ENCODE data around the gene PROKR2.
A peak's percentile ranks its signal among the peaks of the same experiment; 100 is the strongest.

Gene PROKR2

DNA sequence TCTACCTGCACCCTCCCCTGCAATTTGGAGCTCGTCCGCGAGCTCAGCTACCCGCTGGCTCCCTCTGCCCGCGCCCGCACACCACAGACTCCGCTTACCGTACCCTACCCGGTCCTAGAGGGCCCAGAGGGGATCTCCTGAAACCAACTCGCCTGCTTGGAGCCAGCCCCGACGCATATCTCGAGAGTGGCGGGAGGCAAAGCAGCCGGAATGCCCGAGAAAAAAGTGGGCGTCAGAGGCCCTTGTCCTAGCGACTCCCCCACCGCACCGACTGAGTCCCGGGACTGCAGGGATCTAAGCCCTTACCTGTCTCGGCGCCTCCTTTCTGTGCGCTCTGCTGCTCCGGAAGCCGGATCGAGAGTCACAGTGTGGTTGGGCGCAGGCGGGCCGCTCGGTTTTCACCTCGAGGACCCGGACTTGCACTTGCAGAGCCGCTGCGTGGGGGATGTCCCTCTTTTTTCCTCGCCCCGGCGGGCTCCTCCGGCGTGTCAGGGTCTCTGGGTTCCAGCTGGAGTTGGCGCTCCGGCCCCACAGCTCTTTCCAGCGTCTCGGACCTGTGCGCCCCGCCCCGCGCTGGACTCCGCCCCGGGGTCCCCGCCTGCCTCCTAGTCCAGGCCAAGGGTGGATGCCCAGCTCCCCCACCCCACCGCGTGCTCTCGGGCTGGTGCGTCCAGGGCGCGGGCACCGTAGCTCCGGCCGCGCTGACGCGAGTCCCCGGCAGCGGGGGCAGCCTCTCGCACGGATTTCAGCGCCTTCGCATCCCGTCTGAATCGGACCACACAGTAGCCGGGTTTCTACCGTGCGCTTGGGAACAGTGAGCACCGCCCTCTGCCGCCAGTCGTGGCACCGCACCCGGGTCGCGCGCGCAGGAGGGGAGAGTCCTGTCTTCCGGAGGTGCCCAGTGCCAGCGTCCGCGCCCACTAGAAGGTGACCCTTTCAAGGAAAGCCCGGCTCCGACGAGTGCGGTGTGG lies at the start of gene PROKR2:
Gene PROKR2 (minus strand): TSS at position 767 of the 971 bp plus-strand sequence. CDS start 2,585 bp downstream, outside the sequence.
- no peak for DNase-seq

DNA sequence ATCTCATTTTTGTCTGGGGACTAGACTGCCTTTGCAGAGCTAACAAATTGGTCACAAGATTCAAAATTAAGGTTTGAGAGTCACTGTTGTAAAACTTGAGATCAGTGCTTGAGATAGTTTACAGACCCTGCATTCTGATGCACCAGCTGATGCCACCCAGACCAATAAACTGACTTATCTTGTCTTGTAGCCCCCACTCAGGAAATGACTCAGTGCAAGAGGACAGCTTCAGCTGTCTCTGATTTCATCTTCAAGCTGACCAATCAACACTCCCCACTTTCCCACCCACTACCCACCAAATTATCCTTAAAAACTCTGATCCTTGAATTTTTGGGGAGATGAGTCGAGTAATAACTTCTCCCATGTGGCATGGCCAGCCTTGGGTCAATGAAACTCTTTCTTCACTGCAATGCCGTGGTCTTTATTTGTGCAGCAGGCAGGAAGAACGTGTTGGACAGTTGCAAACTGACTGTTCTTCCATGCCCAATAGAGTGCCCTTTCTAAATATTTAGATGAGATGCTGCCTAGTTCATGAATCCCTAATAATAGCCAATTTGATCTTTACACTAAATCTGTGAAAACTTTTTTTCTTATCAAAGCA lies 48.3 kb upstream of the PROKR2 start:
- no peak for DNase-seq

GRCh38 chr20:5364136-5364821 lies 47.5 kb upstream of the PROKR2 start:
- DNase-seq = peak in 1 of 2 experiments; percentile 1

DNA sequence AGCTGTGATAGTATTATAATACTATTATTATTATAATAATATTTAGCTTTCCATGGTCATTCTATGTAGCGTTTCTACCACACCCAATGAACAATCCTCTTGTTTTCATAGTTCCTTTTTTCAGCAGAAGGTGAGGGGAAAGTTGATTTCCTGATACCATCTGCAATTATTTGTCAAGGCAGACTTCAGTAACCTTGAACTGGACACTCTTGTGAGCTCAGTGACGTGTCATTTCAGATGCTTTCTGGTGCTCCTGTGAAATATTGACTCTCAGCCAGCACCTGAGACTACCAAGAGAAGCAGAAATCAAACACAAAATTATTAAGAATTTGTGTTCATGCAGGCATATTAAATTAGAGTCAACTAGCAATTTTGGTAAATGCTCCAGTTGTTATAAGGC lies 46.0 kb upstream of the PROKR2 start:
- no peak for DNase-seq

DNA sequence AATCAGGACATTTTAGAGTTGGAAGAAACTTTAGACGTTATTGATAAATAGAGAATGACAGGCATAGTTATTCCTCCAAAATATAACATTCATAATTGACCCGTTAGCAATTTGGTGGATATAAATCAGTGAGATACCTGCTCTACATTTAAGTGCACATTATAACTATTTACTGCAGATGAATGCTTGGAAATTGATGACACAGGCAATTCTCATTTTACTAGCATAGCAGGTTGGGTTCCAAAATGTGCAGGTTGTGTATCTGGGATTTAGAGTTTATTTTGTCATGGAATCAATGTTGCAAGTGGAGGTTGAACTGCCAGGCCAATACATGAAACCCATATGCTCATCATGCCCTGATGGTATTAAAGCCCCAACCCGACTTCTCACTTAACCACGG lies 44.4 kb upstream of the PROKR2 start:
- no peak for DNase-seq

DNA sequence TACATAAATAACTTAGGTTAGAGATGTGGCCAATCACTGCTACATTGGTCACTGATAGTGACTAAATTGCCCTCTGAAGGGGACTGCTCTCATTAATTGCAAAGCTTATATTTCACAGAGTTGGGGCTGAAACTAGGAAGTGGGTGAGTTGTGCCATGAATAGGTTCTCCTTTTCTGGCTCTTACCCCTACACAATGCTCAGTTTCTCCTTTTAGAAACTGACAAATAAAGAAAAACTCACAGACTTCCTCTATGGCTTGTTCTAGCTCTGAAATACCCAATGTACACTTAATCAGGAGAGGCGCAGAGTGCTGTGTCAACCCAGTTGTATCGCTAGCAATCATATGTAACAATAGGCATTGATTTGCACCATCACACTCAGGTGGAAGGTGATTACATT lies 41.2 kb upstream of the PROKR2 start:
- DNase-seq = peak; percentile 44 to 56

DNA sequence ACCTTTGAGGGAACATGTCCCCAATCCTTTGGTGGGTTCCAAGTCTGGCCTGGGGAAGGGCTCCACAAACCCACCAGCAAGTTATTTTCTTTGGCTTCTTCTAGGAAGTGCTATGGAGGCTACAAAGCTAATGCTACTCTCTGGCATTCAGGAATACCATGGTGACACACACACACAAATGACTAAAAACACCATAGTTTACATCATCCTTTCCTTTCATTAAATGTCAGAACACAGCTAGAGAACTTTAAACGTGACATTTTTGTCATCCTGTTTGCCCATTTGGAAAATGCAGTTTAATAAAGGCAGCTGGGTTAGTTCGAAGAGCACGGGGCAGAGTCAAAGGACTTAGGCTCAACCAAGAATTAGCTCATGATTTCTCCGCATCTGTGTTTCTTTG lies 40.2 kb upstream of the PROKR2 start:
- DNase-seq = no peak

DNA sequence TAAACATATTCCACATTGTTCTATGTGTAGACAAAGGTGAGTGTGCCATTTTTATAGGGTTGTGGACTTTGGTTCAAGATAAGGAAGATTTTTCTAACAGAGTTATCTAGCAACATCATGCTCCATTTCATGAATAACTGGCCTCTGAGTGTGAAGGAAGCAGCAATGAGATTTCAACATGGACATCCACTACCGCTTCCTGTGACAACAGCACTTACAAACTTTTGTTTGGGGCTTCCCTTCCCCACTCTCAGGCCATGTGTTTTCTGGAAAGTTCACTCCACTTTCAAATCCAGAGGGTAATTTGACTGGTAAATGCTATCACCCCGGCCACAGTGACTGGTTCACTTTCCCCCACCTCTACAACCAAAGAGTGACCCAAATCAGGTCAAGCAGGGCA lies 38.1 kb upstream of the PROKR2 start:
- DNase-seq = no peak

GRCh38 chr20:5353624-5354496 lies 37.1 kb upstream of the PROKR2 start:
- DNase-seq = peak in 1 of 2 experiments; percentile 24

GRCh38 chr20:5349448-5349847 lies 32.7 kb upstream of the PROKR2 start:
- no peak for DNase-seq

DNA sequence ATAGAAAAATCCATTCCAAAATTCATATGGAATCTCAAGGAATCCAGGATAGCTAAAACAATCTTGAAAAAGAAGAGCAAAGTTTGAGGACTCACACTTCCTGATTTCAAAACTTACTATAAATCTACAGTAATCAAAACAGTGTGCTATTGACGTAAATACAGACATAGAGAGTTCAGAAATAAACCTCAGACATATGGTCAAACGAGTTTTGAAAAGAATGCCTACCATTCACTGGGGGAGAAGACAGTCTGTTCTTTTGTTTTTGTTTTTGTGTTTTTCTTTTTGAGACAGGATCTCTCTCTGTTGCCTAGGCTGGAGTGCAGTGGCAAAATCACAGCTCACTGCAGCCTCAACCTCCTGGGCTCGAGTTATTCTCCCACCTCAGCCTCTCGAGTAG lies 25.3 kb upstream of the PROKR2 start:
- no peak for DNase-seq

- no peak for DNase-seq
These were observed 14.6 kb upstream of the PROKR2 start for GRCh38 chr20:5331340-5331739.

- DNase-seq = no peak
These were observed 11.5 kb upstream of the PROKR2 start for GRCh38 chr20:5328268-5328667.

GRCh38 chr20:5327356-5327755 lies 10.6 kb upstream of the PROKR2 start:
- no peak for DNase-seq

DNA sequence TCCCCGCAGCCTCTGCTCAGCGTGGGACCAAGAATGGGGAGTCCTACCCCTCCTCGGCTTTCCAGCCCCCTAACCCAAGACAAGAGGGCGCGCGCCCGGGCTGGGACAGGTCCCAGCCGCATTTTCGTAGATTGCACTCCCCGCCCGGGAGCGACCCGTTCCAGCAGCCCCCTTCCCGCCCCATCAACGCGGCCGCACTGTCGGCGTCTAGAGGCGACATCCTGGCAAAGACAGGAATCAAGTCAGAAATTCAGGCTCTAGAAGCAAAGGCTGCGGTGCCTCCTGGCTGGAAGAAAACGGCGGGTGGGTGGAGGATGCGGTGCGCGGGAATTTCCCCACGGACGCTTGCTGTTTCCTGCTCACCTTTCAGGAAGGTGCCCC lies 957 bp downstream of the PROKR2 start:
- DNase-seq = no peak

- no peak for DNase-seq
These were observed 2.8 kb downstream of the PROKR2 start for GRCh38 chr20:5313916-5314315.

DNA sequence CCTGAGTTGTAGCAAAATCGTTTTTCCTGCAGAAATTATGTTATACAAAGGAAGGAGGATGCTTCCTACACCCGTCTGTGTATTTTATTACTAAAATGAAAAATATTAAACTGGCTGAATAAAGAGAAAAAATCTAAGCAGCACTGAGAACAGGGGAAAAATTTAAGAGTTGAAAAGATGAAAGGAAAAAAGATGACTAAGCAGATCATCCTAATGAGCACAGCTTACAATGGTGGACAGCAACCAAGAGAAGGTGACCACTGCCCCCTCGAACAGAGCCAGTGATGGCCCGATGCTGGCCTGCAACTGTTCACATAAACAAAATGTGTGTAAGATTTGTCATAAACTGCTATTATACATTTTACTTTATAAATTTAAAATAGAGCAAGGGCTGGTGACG lies 4.2 kb downstream of the PROKR2 start:
- DNase-seq = no peak

- no peak for DNase-seq
These were observed 6.8 kb downstream of the PROKR2 start for GRCh38 chr20:5309971-5310370.

GRCh38 chr20:5298811-5299210 lies 17.9 kb downstream of the PROKR2 start:
- no peak for DNase-seq

DNA sequence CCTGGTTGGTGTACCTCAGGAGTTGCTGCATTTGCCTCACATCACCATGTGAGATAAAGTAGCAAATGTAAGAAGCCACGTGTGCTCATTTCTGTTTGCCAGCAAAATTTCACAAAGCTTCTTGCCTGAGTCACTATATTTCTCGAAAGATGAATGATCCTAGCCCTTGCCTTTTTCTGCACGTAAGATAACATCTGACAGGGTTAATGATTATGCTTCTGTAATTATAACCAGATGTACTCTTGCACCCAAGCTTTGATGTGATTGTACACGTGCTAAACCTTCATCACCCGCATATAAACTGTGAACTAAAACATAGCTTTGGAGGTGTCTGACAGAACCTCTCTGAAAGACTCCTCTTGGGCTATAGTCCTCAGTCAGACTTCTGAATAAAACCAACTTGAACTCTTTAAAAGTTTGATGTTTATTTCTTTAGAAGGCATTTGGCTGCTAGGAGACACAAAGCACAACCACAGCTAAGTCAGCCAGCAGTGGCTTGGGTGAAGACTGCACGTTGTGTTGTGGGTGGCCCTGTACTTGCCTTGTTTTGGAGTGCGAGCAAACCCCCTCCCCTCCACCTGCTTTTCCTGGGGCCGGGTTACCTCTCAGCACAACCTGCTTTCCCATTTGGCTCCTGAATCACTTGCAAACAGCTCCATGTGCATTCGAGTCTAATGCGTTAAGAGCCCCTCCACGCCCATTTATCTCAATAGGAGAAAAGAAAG lies 19.3 kb downstream of the PROKR2 start:
- no peak for DNase-seq

GRCh38 chr20:5290596-5290995 lies 26.2 kb downstream of the PROKR2 start:
- DNase-seq = no peak

DNA sequence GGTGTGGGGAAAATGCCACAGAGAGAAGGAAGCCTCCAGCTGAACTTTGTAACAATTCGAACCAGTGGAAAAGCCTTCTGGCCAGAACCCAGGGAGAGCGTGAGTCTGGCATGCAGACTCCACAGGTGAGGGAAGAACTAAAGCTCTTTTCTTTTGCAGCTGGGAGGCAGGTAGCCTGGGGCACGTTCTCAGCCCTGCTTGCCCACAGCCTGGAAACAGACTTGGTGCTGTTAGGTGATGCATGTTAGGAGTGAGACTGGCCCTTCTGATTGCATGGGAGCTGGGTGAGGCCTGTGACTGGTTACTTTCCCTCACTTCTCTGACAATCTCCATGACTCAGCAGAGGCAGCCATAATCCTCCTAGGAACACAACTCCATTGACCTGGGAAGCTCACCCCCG lies 34.2 kb downstream of the PROKR2 start:
- DNase-seq = no peak
